ENCODE measurements around the gene RLN3. TPM values are rescaled to one million over a fixed set of nuclear protein-coding genes. Genes with fewer than 3 reads are reported as not detected.

Gene RLN3
- total and polyA plus RNA-seq, 10 of the 15 experiments (the other 5 are each of a cell fraction or from before 2014, with no cell fraction given): not detected

GRCh38 chr19:14006085-14006765 is 21.7 kb upstream of the RLN3 start, which contains the start of gene RFX1 (continued):
- TF ChIP-seq ZNF687 (IDR thresholded peaks at IDR 0.05) (no peak), MEF2A (IDR thresholded peaks at IDR 0.05; ENCODE audit: insufficient read depth, low read depth, low read length) (no peak), IRF3 (IDR thresholded peaks at IDR 0.05) (peak; percentile 100), GABPA (IDR thresholded peaks at IDR 0.05; ENCODE audit: low read depth) (peak; percentile 83), E4F1 (IDR thresholded peaks at IDR 0.05; ENCODE audit: borderline replicate concordance, partially characterized antibody) (peak; percentile 95), ZBTB11 (CRISPR knock-in tag; IDR thresholded peaks at IDR 0.05) (no peak), BCL3 (IDR thresholded peaks at IDR 0.05; ENCODE audit: borderline replicate concordance, insufficient read depth, low read depth, low read length, poor library complexity, severe bottlenecking) (peak; percentile 2), TARDBP (IDR thresholded peaks at IDR 0.05; ENCODE audit: borderline replicate concordance) (peak; percentile 63), MLLT1 (IDR thresholded peaks at IDR 0.05) (no peak), STAT3 (IDR thresholded peaks at IDR 0.05; ENCODE audit: low read depth, low read length) (no peak), ZNF207 (IDR thresholded peaks at IDR 0.05; ENCODE audit: borderline replicate concordance) (no peak; the same call in 1 of the 2 replicates), POU2F2 (IDR thresholded peaks at IDR 0.05; ENCODE audit: borderline replicate concordance, low read depth, low read length) (0 out of 3 replicates have a peak, but pooled peaks have one; percentile 15)
